NB4 (cell line): ENCODE results near the gene CFTR.

Source experiments
- DNase-seq: peaks from one replicate; pipeline ENCODE4 v3.0.0; 2010; ENCODE audit warnings: low read depth
- H3K4me3 ChIP-seq: one replicate; pipeline ENCODE4 v1.5.1; 2011; ENCODE audit warnings: mild to moderate bottlenecking, low read depth, low read length, moderate library complexity
- MYC ChIP-seq: IDR thresholded peaks from 2 replicates; pipeline ENCODE4 v1.6.1; 2011; ENCODE audit warnings: low read depth, low read length
- POLR2A ChIP-seq: IDR thresholded peaks from 2 replicates; pipeline ENCODE4 v1.6.1; 2011; ENCODE audit warnings: mild to moderate bottlenecking; ENCODE audit not compliant: insufficient read length; ENCODE audit errors: extremely low read depth
- TF ChIP-seq, protein P1 (sequence below): IDR thresholded peaks from one replicate; pipeline ENCODE4 v1.5.1; 2012; ENCODE audit warnings: low read depth, low read length
- TF ChIP-seq, protein P2 (sequence below): IDR thresholded peaks from 2 replicates; pipeline ENCODE4 v1.6.1; 2011; ENCODE audit warnings: low read depth, low read length

CFTR gene

DNA sequence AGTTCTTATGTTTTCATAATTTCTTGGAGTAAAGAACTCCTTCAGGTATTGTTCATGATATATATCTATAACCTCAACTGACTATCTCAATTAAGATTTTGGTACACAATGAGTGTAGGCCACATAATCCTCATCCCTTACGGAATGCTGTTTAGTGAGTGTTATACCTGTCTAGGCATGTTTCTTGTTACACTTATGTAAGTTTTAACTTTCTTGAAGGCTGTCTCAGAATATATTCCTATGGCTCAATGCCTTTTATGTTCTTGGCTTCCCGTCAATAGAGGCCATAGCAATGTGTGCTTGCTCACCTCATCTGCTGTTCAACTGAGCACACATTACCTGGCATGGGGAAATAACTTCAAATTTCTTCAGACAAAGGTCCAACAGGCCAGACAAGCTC is 208.3 kb downstream of the CFTR start:
- TF ChIP-seq, protein P1, sequence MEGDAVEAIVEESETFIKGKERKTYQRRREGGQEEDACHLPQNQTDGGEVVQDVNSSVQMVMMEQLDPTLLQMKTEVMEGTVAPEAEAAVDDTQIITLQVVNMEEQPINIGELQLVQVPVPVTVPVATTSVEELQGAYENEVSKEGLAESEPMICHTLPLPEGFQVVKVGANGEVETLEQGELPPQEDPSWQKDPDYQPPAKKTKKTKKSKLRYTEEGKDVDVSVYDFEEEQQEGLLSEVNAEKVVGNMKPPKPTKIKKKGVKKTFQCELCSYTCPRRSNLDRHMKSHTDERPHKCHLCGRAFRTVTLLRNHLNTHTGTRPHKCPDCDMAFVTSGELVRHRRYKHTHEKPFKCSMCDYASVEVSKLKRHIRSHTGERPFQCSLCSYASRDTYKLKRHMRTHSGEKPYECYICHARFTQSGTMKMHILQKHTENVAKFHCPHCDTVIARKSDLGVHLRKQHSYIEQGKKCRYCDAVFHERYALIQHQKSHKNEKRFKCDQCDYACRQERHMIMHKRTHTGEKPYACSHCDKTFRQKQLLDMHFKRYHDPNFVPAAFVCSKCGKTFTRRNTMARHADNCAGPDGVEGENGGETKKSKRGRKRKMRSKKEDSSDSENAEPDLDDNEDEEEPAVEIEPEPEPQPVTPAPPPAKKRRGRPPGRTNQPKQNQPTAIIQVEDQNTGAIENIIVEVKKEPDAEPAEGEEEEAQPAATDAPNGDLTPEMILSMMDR = no peak
- TF ChIP-seq POLR2A (no peak), MYC (no peak)
- TF ChIP-seq, protein P2, sequence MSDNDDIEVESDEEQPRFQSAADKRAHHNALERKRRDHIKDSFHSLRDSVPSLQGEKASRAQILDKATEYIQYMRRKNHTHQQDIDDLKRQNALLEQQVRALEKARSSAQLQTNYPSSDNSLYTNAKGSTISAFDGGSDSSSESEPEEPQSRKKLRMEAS = no peak
- no peak for DNase-seq
- H3K4me3 ChIP-seq = no peak overlapping the region

DNA sequence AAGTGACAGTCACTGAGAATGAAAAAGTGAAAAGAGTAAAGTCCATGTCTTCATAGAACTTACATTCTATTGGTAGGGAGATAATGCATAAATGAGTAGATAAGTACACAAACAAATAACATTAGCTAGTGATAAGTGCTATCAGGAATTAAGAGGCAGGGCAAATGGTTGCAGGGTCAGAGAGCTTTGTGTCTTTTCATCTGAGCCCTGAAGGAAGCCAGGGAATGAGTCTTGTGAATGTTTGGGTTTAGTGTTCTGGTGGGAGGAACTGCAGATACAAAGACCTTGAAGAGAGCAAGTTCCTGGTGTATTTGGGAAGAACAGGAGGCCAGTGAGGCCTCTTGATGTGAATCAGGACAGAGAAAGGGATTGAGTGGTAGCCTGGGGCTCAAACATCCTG is 209.6 kb downstream of the CFTR start:
- no peak for TF ChIP-seq MYC
- no peak overlapping the region for H3K4me3 ChIP-seq
- DNase-seq = no peak

DNA sequence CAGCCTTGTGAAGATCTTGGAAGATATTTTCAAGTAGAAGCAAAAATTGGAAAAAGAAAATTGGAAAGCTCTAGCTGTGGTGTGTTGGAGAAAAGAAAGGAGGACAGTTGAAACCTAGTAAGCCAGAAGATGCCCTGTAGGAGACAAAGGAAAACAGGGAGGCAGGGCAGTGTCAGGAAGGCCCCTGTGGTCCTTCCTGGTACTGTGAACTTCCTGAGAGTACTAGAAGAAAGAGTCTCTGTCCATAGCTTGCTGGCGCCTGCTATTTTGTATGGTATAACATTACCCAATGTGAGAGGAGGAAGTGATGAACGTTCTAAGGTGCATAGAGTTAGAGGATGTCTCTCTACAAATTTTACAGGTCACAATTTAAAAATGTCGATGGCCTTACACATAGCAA is 210.3 kb downstream of the CFTR start:
- H3K4me3 ChIP-seq = no peak overlapping the region
- TF ChIP-seq MYC (no peak), POLR2A (no peak)
- TF ChIP-seq, protein P2 = no peak
- TF ChIP-seq, protein P1 = no peak
- DNase-seq = no peak

DNA sequence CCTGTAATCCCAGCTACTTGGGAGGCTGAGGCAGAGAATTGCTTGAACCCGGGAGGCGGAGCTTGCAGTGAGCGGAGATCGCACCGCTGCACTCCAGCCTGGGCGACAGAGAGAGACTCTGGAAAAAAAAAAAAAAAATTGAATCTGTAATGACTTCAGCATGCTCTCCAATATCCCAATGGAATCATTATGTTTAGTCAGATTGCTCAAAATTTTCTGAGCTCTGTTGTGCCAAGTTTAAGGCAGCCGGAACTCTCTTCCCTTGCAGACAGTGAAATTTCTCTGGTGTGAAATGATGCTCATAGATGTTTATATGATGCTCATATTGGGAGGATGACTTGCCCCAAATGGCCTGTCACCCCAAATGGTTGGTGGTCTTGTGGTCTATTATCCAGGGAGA is 212.5 kb downstream of the CFTR start:
- DNase-seq = no peak
- no peak for TF ChIP-seq POLR2A

DNA sequence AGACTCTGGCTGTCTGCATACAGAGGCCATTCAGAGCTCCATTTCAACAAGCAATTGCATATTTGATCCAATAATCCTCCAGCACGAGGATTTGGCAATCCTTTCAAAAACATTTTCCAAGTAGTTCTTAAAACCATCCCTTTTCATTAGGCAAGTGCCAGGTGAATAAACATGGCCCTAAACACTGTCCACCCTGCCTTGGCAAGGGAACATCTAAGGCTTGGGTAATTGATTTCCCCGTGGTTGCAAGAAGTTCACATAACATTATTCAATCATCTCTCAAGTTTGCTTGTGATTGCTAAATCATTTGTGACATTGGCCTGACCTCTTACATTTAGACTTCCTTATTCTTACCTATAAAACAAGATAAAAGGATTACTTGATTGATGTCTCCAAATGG is 218.2 kb downstream of the CFTR start:
- H3K4me3 ChIP-seq = no peak overlapping the region
- TF ChIP-seq MYC (no peak), POLR2A (no peak)
- TF ChIP-seq, protein P1 = no peak
- TF ChIP-seq, protein P2 = no peak
- DNase-seq = peak; percentile 15

More for the DNA sequence above, 212.5 kb downstream of the CFTR start:
- no peak overlapping the region for H3K4me3 ChIP-seq

DNA sequence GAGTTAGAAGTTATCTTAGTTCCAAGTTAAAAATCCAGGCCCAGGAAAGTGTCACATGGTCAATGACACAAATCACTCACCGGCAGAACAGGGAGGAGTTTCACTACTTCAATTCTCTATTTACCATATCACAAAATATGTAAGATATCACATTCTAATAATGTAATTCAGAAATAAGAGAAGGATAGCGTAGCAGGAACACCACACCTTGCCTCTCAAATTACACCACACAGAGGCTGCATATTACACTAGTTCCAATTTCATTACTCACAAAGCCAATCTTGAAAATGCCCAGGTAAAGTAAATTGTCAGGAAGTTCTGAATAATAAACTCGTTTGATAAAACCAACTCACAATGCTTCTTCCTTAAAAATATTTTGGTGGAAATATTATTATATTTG is 224.2 kb downstream of the CFTR start:
- TF ChIP-seq, protein P2 = no peak
- TF ChIP-seq MYC (no peak), POLR2A (no peak)
- TF ChIP-seq, protein P1 = no peak
- no peak for DNase-seq
- H3K4me3 ChIP-seq = no peak overlapping the region

DNA sequence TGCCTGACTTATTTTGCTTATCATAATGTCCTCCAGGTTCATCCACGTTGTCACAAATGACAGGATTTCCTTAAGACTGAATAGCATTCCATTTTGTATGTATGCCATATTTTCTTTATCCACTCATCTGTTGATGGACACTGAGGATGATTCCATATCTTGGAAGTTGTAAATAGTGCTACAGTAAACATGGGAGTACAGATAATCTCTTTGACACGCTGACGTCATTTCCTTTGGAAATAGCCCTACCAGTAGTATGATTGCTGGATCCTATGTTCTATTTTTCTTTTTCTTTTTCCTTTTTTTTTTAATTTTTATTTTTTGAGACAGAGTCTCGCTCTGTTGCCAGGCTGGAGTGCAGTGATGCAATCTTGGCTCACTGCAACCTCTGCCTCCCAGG is 225.8 kb downstream of the CFTR start:
- TF ChIP-seq MYC (no peak), POLR2A (no peak)
- TF ChIP-seq, protein P2 = no peak
- TF ChIP-seq, protein P1 = no peak
- H3K4me3 ChIP-seq = no peak overlapping the region
- no peak for DNase-seq
